Measurements from ENCODE around the gene SETBP1. TPM values are rescaled to one million over a fixed set of nuclear protein-coding genes. Genes with fewer than 3 reads are reported as not detected.
A peak's percentile ranks its signal among the peaks of the same experiment; 100 is the strongest.

SETBP1 gene
- 4.5 TPM for polyA plus RNA-seq (2013, experiment 1 of 2)
- polyA plus RNA-seq (2013, experiment 2 of 2), result 4.5 TPM

- peaks cover 8% of the 10 kb centered on the region for H3K4me1 ChIP-seq (ENCODE audit: control insufficient read depth, insufficient read depth, low read depth, low read length)
Observed at GRCh38 chr18:44680273-44681075, at the start of gene SETBP1. SETBP1 (plus strand) TSS chr18:44680888; CDS start chr18:44701347, 20,459 bp downstream.

GRCh38 chr18:44632469-44633145, 48.1 kb upstream of the SETBP1 start:
- no CpG with 5 or more reads among the region's 3 CpGs for WGBS
- no peak overlapping the region for H3K14ac ChIP-seq (ENCODE audit: low read length in 2 of 2)
- H2AK5ac ChIP-seq (ENCODE audit: low read length, severe bottlenecking), result no peak overlapping the region
- H3K9ac ChIP-seq (ENCODE audit: low read length), result no peak overlapping the region
- no peak overlapping the region for H2AFZ ChIP-seq (ENCODE audit: low read depth, low read length)
- H2BK120ac ChIP-seq (ENCODE audit: low read depth, low read length), result no peak overlapping the region
- no peaks in the 10 kb centered on the region for H3K79me1 ChIP-seq (replicated peaks; ENCODE audit: low read length, poor library complexity, severe bottlenecking)
- H2BK15ac ChIP-seq (ENCODE audit: low read depth, poor library complexity, severe bottlenecking), result no peak overlapping the region
- no peak overlapping the region for H4K91ac ChIP-seq (ENCODE audit: low read length)
- no peaks in the 10 kb centered on the region for H3K27me3 ChIP-seq (ENCODE audit: control insufficient read depth in 1 of 2, insufficient read depth in 1 of 2, low read length in 2 of 2)
- no peaks in the 10 kb centered on the region for H3K36me3 ChIP-seq (ENCODE audit: control insufficient read depth in 1 of 2, insufficient read depth in 2 of 2, low read depth in 1 of 2, low read length in 2 of 2)
- H3K4me2 ChIP-seq (ENCODE audit: low read length, poor library complexity, severe bottlenecking), result no peak overlapping the region
- no peak overlapping the region for H2BK5ac ChIP-seq (ENCODE audit: low read depth, low read length, poor library complexity, severe bottlenecking)
- H3K4ac ChIP-seq (ENCODE audit: low read depth in 1 of 2, low read length in 2 of 2), result no peak overlapping the region
- H3K4me1 ChIP-seq (ENCODE audit: control insufficient read depth, insufficient read depth, low read depth, low read length), result peaks cover 4% of the 10 kb centered on the region
- no peak overlapping the region for H3K27ac ChIP-seq (ENCODE audit: low read length, poor library complexity, severe bottlenecking)
- no peak overlapping the region for H4K8ac ChIP-seq (ENCODE audit: low read length)
- H3K18ac ChIP-seq (ENCODE audit: low read depth in 1 of 2, low read length in 2 of 2), result no peak overlapping the region
- no peaks in the 10 kb centered on the region for H3K9me3 ChIP-seq (ENCODE audit: control insufficient read depth, low read length)
- DNase-seq, result no peak
- H3K4me3 ChIP-seq (ENCODE audit: insufficient read depth in 1 of 2, low read depth in 1 of 2, low read length in 2 of 2), result no peak overlapping the region
- no peak overlapping the region for H3K23ac ChIP-seq (ENCODE audit: low read length in 2 of 2)
- H2BK12ac ChIP-seq (ENCODE audit: low read length in 2 of 2), result no peak overlapping the region

More at GRCh38 chr18:44680273-44681075, at the start of gene SETBP1:
- peak within 1 kb of the TSS; percentile 87 to 98 for H3K18ac ChIP-seq (ENCODE audit: low read depth in 1 of 2, low read length in 2 of 2)
- H3K27me3 ChIP-seq (ENCODE audit: control insufficient read depth in 1 of 2, insufficient read depth in 1 of 2, low read length in 2 of 2), result no peaks in the 10 kb centered on the region
- peak within 1 kb of the TSS; percentile 88 to 92 for H3K4ac ChIP-seq (ENCODE audit: low read depth in 1 of 2, low read length in 2 of 2)
- peak within 1 kb of the TSS; percentile 58 to 95 for H3K14ac ChIP-seq (ENCODE audit: low read length in 2 of 2)
- H2AFZ ChIP-seq (ENCODE audit: low read depth, low read length), result peak within 1 kb of the TSS; percentile 89
- no peaks in the 10 kb centered on the region for H3K9me3 ChIP-seq (ENCODE audit: control insufficient read depth, low read length)
- H3K4me3 ChIP-seq (ENCODE audit: insufficient read depth in 1 of 2, low read depth in 1 of 2, low read length in 2 of 2), result peak within 1 kb of the TSS; percentile 88 to 91
- no peaks in the 10 kb centered on the region for H3K36me3 ChIP-seq (ENCODE audit: control insufficient read depth in 1 of 2, insufficient read depth in 2 of 2, low read depth in 1 of 2, low read length in 2 of 2)
- H2BK5ac ChIP-seq (ENCODE audit: low read depth, low read length, poor library complexity, severe bottlenecking), result peak within 1 kb of the TSS; percentile 91
- H2BK15ac ChIP-seq (ENCODE audit: low read depth, poor library complexity, severe bottlenecking), result peak within 1 kb of the TSS; percentile 78
- under 1% methylated on average over 37 of the region's 64 CpGs for WGBS
- H3K9ac ChIP-seq (ENCODE audit: low read length), result peak within 1 kb of the TSS; percentile 91
- peak within 1 kb of the TSS; percentile 85 for H3K27ac ChIP-seq (ENCODE audit: low read length, poor library complexity, severe bottlenecking)
- H3K23ac ChIP-seq (ENCODE audit: low read length in 2 of 2), result peak within 1 kb of the TSS in 1 of 2 experiments; percentile 43
- peak within 1 kb of the TSS; percentile 42 to 97 for H2BK12ac ChIP-seq (ENCODE audit: low read length in 2 of 2)
- H3K4me2 ChIP-seq (ENCODE audit: low read length, poor library complexity, severe bottlenecking), result peak within 1 kb of the TSS; percentile 90
- DNase-seq, result peak; percentile 56
- H2AK5ac ChIP-seq (ENCODE audit: low read length, severe bottlenecking), result no peak within 1 kb of the TSS
- peak within 1 kb of the TSS; percentile 93 for H2BK120ac ChIP-seq (ENCODE audit: low read depth, low read length)
- peak within 1 kb of the TSS; percentile 96 for H4K91ac ChIP-seq (ENCODE audit: low read length)
- peak within 1 kb of the TSS; percentile 84 for H4K8ac ChIP-seq (ENCODE audit: low read length)
- H3K79me1 ChIP-seq (replicated peaks; ENCODE audit: low read length, poor library complexity, severe bottlenecking), result peaks cover 8% of the 10 kb centered on the region

- Histone ChIP-seq H2AK5ac (ENCODE audit: low read length, severe bottlenecking) (no peak overlapping the region), H3K36me3 (ENCODE audit: control insufficient read depth in 1 of 2, insufficient read depth in 2 of 2, low read depth in 1 of 2, low read length in 2 of 2) (no peaks in the 10 kb centered on the region), H3K9me3 (ENCODE audit: control insufficient read depth, low read length) (no peaks in the 10 kb centered on the region), H3K27ac (ENCODE audit: low read length, poor library complexity, severe bottlenecking) (no peak overlapping the region), H2BK120ac (ENCODE audit: low read depth, low read length) (no peak overlapping the region), H3K23ac (ENCODE audit: low read length in 2 of 2) (no peak overlapping the region), H3K4me3 (ENCODE audit: insufficient read depth in 1 of 2, low read depth in 1 of 2, low read length in 2 of 2) (no peak overlapping the region), H4K8ac (ENCODE audit: low read length) (no peak overlapping the region), H2BK15ac (ENCODE audit: low read depth, poor library complexity, severe bottlenecking) (no peak overlapping the region), H4K91ac (ENCODE audit: low read length) (no peak overlapping the region), H3K4me2 (ENCODE audit: low read length, poor library complexity, severe bottlenecking) (no peak overlapping the region), H3K14ac (ENCODE audit: low read length in 2 of 2) (no peak overlapping the region), H3K4ac (ENCODE audit: low read depth in 1 of 2, low read length in 2 of 2) (no peak overlapping the region), H2BK5ac (ENCODE audit: low read depth, low read length, poor library complexity, severe bottlenecking) (no peak overlapping the region), H3K9ac (ENCODE audit: low read length) (no peak overlapping the region), H2BK12ac (ENCODE audit: low read length in 2 of 2) (no peak overlapping the region), H3K27me3 (ENCODE audit: control insufficient read depth in 1 of 2, insufficient read depth in 1 of 2, low read length in 2 of 2) (no peaks in the 10 kb centered on the region), H2AFZ (ENCODE audit: low read depth, low read length) (no peak overlapping the region), H3K79me1 (replicated peaks; ENCODE audit: low read length, poor library complexity, severe bottlenecking) (no peaks in the 10 kb centered on the region), H3K18ac (ENCODE audit: low read depth in 1 of 2, low read length in 2 of 2) (no peak overlapping the region), H3K4me1 (ENCODE audit: control insufficient read depth, insufficient read depth, low read depth, low read length) (peaks cover 5% of the 10 kb centered on the region)
- DNase-seq, result no peak
- WGBS, result 92% methylated on average over 3 of the region's 3 CpGs
Observed at GRCh38 chr18:44635546-44635945, 45.1 kb upstream of the SETBP1 start.

- Histone ChIP-seq H4K8ac (ENCODE audit: low read length) (no peak overlapping the region), H3K4me2 (ENCODE audit: low read length, poor library complexity, severe bottlenecking) (no peak overlapping the region)
Observed at GRCh38 chr18:44636241-44636640, 44.4 kb upstream of the SETBP1 start.

More at GRCh38 chr18:44636241-44636640, 44.4 kb upstream of the SETBP1 start:
- Histone ChIP-seq H3K23ac (ENCODE audit: low read length in 2 of 2) (no peak overlapping the region), H3K79me1 (replicated peaks; ENCODE audit: low read length, poor library complexity, severe bottlenecking) (no peaks in the 10 kb centered on the region), H3K14ac (ENCODE audit: low read length in 2 of 2) (no peak overlapping the region), H3K27ac (ENCODE audit: low read length, poor library complexity, severe bottlenecking) (no peak overlapping the region), H3K4me3 (ENCODE audit: insufficient read depth in 1 of 2, low read depth in 1 of 2, low read length in 2 of 2) (no peak overlapping the region), H2AFZ (ENCODE audit: low read depth, low read length) (no peak overlapping the region), H3K4me1 (ENCODE audit: control insufficient read depth, insufficient read depth, low read depth, low read length) (peaks cover 5% of the 10 kb centered on the region), H3K4ac (ENCODE audit: low read depth in 1 of 2, low read length in 2 of 2) (no peak overlapping the region), H3K18ac (ENCODE audit: low read depth in 1 of 2, low read length in 2 of 2) (no peak overlapping the region), H2BK5ac (ENCODE audit: low read depth, low read length, poor library complexity, severe bottlenecking) (no peak overlapping the region), H3K9ac (ENCODE audit: low read length) (no peak overlapping the region), H3K27me3 (ENCODE audit: control insufficient read depth in 1 of 2, insufficient read depth in 1 of 2, low read length in 2 of 2) (no peaks in the 10 kb centered on the region), H3K36me3 (ENCODE audit: control insufficient read depth in 1 of 2, insufficient read depth in 2 of 2, low read depth in 1 of 2, low read length in 2 of 2) (no peaks in the 10 kb centered on the region), H2BK120ac (ENCODE audit: low read depth, low read length) (no peak overlapping the region), H4K91ac (ENCODE audit: low read length) (no peak overlapping the region), H2AK5ac (ENCODE audit: low read length, severe bottlenecking) (no peak overlapping the region), H2BK15ac (ENCODE audit: low read depth, poor library complexity, severe bottlenecking) (no peak overlapping the region), H2BK12ac (ENCODE audit: low read length in 2 of 2) (no peak overlapping the region), H3K9me3 (ENCODE audit: control insufficient read depth, low read length) (no peaks in the 10 kb centered on the region)
- DNase-seq, result no peak
